ELF-1 (cell line): ENCODE measurements around the gene IFNGR1.

ENCODE experiments used
- DNase-seq: peaks from one replicate; pipeline ENCODE4 v3.0.0-alpha.2; 2016; ENCODE audit warnings: low read depth, low spot score

IFNGR1 gene

GRCh38 chr6:137150072-137150471 lies 69.1 kb downstream of the IFNGR1 start:
- no peak for DNase-seq

DNA sequence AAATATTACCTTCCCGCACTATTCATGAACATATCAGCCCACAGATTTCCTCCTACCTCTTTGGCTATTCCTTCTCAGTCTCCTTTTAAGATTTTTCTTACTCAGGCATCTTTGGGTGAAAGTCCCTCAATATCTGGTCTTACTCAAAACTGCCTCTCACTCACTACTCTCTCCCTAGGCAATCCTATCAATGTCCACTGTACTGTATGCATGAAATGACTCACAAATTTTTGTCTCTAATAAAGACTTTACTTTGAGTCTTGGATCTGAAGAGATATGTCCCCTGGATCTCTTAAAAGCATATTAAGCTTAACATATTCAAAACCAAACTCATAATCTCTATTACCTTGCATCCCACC lies 70.2 kb downstream of the IFNGR1 start:
- no peak for DNase-seq

DNA sequence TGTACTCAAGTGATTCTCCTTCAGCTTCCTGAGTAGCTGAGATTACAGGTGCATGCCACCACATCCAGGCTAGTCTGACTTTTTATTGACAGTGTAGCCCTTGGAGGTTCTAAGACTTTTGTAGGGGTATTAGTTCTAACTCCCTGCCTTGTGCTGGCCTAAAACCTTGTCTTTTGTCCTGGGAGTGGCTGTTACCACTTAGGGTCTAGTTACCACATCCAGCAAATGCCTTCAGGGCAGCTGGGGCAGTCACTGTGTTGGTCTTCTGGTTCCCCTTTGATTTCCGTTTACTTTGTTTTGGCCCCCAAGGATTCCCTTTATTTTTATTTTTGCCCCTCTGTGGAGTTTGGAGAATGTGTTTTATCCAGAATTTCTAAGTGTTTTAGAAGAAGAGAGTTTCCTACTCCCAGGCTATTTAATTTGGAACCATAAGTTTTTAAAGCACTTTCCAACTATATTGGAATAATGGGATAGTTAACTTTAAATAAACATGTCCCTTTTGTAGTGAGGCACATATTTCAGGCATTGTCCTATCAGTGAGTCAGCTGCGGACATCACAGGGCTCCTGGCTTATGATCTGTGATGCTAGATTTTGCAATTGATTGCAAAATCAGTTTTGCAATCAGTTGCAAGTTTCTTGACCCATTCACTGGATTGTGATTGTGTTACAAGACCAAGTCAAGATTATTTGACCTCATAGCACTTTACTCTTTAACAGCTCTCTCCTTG lies 70.7 kb downstream of the IFNGR1 start:
- peak; percentile 27 for DNase-seq
